H54 (cell line): Measurements from ENCODE around the gene CRISP1.
"Not testable (repeated sequence)": the region's sequence is repeated elsewhere in the genome, so short reads cannot be mapped to it uniquely, and the experiment has no call there.

ENCODE experiments used
- DNase-seq: peaks from one replicate; pipeline ENCODE4 v3.0.0; 2011; ENCODE audit warnings: low spot score, mixed read lengths; ENCODE audit not compliant: insufficient read length
- FAIRE-seq: peaks from 3 replicates; lab custom pipeline; 2011; peaks lifted over from hg19 to GRCh38; lab: Jason Lieb, UNC
- POLR2A ChIP-seq: IDR thresholded peaks from 2 replicates; pipeline ENCODE4 v1.6.1; 2011; ENCODE audit warnings: low read depth, mild to moderate bottlenecking, low read length

Gene CRISP1

DNA sequence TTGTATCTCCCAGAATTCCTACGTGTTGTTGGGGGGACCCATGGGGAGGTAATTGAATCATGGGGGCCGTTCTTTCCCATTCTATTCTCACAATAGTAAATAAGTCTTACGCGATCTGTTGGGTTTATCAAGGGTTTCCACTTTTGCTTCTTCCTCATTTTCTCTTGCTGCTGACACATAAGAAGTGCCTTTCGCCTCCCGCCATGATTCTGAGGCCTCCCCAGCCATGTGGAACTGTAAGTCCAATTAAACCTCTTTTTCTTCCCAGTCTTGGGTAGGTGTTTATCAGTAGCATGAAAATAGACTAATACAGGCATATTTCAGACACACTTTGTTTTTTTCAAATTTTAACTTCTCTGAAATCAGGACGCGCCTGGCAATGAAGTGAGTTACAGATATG lies 64.8 kb downstream of the CRISP1 start:
- no peak for TF ChIP-seq POLR2A
- DNase-seq (no peak), FAIRE-seq (no peak)

DNA sequence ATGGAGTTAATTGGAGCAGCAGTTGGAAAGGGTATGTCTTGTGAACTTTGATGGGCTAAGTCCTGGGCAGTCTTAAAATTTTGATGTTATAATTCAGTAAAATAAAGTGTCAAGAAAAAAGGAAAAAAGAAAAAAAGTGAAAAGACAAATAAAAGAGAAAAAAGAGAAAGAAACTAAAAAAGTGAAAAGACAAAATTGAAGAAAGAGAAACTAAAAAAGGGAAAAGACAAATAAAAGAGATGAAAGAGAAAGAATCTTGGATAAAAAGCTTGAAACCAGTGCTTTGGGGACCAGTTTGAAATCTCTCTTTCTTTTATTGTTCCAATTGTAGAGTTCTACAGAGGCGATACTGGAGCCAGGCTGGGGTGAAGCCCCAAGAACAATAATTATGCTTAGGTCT lies 67.2 kb downstream of the CRISP1 start:
- TF ChIP-seq POLR2A, result no peak
- FAIRE-seq (no peak), DNase-seq (no peak)

DNA sequence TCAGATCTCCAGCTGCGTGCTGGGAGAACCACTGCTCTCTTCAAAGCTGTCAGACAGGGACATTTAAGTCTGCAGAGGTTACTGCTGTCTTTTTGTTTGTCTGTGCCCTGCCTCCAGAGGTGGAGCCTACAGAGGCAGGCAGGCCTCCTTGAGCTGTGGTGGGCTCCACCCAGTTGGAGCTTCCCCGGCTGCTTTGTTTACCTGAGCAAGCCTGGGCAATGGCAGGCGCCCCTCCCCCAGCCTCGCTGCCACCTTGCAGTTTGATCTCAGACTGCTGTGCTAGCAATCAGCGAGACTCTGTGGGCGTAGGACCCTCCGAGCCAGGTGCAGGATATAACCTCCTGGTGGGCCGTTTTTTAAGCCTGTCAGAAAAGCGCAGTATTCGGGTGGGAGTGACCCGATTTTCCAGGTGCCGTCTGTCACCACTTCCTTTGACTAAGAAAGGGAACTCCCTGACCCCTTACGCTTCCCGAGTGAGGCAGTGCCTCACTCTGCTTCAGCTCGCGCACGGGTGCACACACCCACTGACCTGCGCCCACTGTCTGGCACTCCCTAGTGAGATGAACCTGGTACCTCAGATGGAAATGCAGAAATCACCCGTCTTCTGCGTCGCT lies 69.4 kb downstream of the CRISP1 start:
- not testable (repeated sequence) for FAIRE-seq, DNase-seq

DNA sequence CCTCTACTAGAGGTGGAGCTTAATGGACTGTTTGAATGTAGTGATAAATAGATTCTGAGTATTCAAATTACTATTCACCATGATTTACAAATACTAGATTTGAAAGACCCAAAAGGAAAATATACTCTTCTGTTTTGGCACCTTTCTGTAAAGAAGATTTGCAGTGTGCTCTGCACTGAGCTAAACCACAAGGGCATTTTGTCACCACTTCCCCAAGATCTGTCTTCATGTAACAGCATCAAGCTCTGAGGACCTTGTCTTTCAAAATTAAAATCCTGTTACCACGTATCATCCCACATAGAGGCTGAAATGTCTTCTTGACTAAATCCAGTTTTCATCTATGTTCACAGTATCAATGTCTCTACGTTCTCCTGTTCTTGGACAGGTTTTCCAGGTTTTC lies 76.0 kb downstream of the CRISP1 start:
- DNase-seq, result no peak
- no peak for TF ChIP-seq POLR2A
- no peak for FAIRE-seq

DNA sequence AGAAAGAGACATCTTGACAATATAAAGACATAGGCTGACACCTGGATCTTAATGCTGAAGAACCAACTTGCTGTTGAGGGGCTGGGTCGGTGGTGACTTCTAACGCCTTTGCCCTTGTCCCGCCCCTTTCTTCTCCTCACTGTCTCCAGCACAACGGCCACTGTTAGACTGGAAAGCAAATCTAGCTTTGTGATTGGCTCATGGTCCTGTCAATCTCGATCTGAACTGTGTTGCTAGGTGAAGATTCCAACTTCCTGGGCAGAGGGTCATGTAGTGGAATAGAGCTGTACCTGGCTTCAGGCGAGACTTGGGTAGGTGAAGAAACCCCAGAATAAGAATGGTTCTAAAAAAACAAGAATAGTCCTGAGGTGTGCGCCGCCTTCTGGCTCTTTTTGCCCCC lies 79.2 kb downstream of the CRISP1 start, which contains the start of gene PGK2:
TSS of gene PGK2 (minus strand) at position 110 of the 400 bp plus-strand sequence. CDS start at position 12, 98 bp downstream.
- FAIRE-seq, result peak; percentile 95
- no peak for TF ChIP-seq POLR2A
- peak; percentile 53 for DNase-seq

DNA sequence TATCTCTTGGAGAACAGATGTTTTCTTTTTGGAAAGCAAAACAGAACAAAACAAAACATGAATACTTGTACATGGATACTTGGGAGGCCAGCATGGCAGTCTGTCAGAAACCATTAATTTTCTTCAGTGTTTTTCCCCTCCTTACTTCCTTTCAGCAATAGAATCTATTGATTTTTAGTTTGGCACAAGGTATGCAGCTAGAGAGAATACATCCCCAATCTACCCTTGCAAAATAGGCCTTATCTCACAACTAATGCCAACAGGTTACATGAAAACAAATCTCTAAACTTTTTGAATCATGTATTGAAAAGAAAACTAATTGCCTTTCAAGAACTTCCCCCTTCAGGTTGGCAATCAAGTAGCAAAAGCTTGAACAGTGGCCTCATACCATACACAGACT lies 82.1 kb downstream of the CRISP1 start:
- DNase-seq, result no peak
- no peak for FAIRE-seq
- TF ChIP-seq POLR2A, result no peak
